KOPT-K1 (cell line): ENCODE results near the gene MYO1G.

Source experiments
- H3K27ac ChIP-seq: fragments of 200-600 bp; sonication (generic); 2 replicates; pipeline ENCODE4 v1.5.1; 2016; ENCODE audit warnings: antibody characterized with exemption, mild to moderate bottlenecking, low read depth, low read length; ENCODE audit not compliant: poor library complexity, severe bottlenecking
- H3K36me3 ChIP-seq: fragments of 200-600 bp; sonication (generic); 2 replicates; pipeline ENCODE4 v1.5.1; 2017; ENCODE audit warnings: antibody characterized with exemption, mild to moderate bottlenecking, low read length, moderate library complexity; ENCODE audit not compliant: insufficient read depth
- H3K9me3 ChIP-seq: fragments of 200-600 bp; sonication (generic); 2 replicates; pipeline ENCODE4 v1.5.1; 2017; ENCODE audit warnings: antibody characterized with exemption, low read length, mild to moderate bottlenecking; ENCODE audit not compliant: insufficient read depth, poor library complexity, severe bottlenecking

MYO1G gene

GRCh38 chr7:44977304-44977958 lies 1.4 kb downstream of the MYO1G start:
- H3K27ac ChIP-seq = peak overlapping the region; percentile 99
- peaks cover 67% of the 10 kb centered on the region for H3K36me3 ChIP-seq
- H3K9me3 ChIP-seq = no peaks in the 10 kb centered on the region

- Histone ChIP-seq H3K27ac (peak overlapping the region; percentile 99), H3K9me3 (no peaks in the 10 kb centered on the region), H3K36me3 (peaks cover 68% of the 10 kb centered on the region)
Measured at GRCh38 chr7:44976746-44977196, 2.0 kb downstream of the MYO1G start.

GRCh38 chr7:44976040-44976745 lies 2.6 kb downstream of the MYO1G start:
- Histone ChIP-seq H3K9me3 (no peaks in the 10 kb centered on the region), H3K36me3 (peaks cover 70% of the 10 kb centered on the region), H3K27ac (peak overlapping the region; percentile 99)

GRCh38 chr7:44975331-44976039 lies 3.3 kb downstream of the MYO1G start:
- H3K27ac ChIP-seq = peak overlapping the region; percentile 99
- peaks cover 77% of the 10 kb centered on the region for H3K36me3 ChIP-seq
- no peaks in the 10 kb centered on the region for H3K9me3 ChIP-seq

- Histone ChIP-seq H3K27ac (peak overlapping the region; percentile 99), H3K9me3 (no peaks in the 10 kb centered on the region), H3K36me3 (peaks cover 87% of the 10 kb centered on the region)
Measured at GRCh38 chr7:44974549-44974948, 4.3 kb downstream of the MYO1G start.

GRCh38 chr7:44973610-44974401 lies 5.0 kb downstream of the MYO1G start:
- no peaks in the 10 kb centered on the region for H3K9me3 ChIP-seq
- H3K27ac ChIP-seq = peak overlapping the region; percentile 19
- peaks cover 94% of the 10 kb centered on the region for H3K36me3 ChIP-seq

- Histone ChIP-seq H3K9me3 (no peaks in the 10 kb centered on the region), H3K27ac (peak overlapping the region; percentile 18), H3K36me3 (peaks cover 98% of the 10 kb centered on the region)
Measured at GRCh38 chr7:44972562-44972961, 6.3 kb downstream of the MYO1G start.

- Histone ChIP-seq H3K9me3 (no peaks in the 10 kb centered on the region), H3K36me3 (peaks cover 100% of the 10 kb centered on the region), H3K27ac (peak overlapping the region; percentile 18)
Measured at GRCh38 chr7:44971902-44972441, 6.8 kb downstream of the MYO1G start.

GRCh38 chr7:44971188-44971901 lies 7.5 kb downstream of the MYO1G start:
- Histone ChIP-seq H3K36me3 (peaks cover 100% of the 10 kb centered on the region), H3K9me3 (no peaks in the 10 kb centered on the region), H3K27ac (peak overlapping the region; percentile 18)

GRCh38 chr7:44970523-44971051 lies 8.2 kb downstream of the MYO1G start:
- H3K36me3 ChIP-seq = peaks cover 100% of the 10 kb centered on the region
- no peak overlapping the region for H3K27ac ChIP-seq

GRCh38 chr7:44969701-44970522 lies 8.9 kb downstream of the MYO1G start:
- Histone ChIP-seq H3K36me3 (peaks cover 100% of the 10 kb centered on the region), H3K9me3 (no peaks in the 10 kb centered on the region), H3K27ac (peak overlapping the region; percentile 6)

More at GRCh38 chr7:44970523-44971051, 8.2 kb downstream of the MYO1G start:
- H3K9me3 ChIP-seq = no peaks in the 10 kb centered on the region

GRCh38 chr7:44969049-44969700 lies 9.6 kb downstream of the MYO1G start:
- H3K27ac ChIP-seq = peak overlapping the region; percentile 6
- H3K36me3 ChIP-seq = peaks cover 100% of the 10 kb centered on the region
- H3K9me3 ChIP-seq = no peaks in the 10 kb centered on the region
